HL-60/S4 treated with retinoic acid at 250 ng/mL for 4 days and 3 days (cell line): ENCODE results near the gene DMRTC1B.
"Not testable (repeated sequence)": the region's sequence is repeated elsewhere in the genome, so short reads cannot be mapped to it uniquely, and the experiment has no call there.

Experiments used
- in situ Hi-C: fragments of 300-500 bp; cut with MboI; formaldehyde crosslinking; loops from 2 replicates; pipeline ENCODE4 v1.7.0; 2022; ENCODE audit warnings: low sequenced_read_pairs

The DMRTC1B gene, protein sequence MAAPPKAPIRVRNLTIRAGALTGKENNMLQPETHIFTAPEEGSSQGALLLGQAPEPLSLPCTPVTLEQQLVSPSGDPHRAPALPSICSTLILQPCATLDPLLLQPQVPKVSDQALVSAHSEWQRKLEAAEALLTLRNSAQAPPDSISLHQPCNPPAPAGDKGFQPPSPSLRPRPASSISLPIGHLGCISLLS

DNA sequence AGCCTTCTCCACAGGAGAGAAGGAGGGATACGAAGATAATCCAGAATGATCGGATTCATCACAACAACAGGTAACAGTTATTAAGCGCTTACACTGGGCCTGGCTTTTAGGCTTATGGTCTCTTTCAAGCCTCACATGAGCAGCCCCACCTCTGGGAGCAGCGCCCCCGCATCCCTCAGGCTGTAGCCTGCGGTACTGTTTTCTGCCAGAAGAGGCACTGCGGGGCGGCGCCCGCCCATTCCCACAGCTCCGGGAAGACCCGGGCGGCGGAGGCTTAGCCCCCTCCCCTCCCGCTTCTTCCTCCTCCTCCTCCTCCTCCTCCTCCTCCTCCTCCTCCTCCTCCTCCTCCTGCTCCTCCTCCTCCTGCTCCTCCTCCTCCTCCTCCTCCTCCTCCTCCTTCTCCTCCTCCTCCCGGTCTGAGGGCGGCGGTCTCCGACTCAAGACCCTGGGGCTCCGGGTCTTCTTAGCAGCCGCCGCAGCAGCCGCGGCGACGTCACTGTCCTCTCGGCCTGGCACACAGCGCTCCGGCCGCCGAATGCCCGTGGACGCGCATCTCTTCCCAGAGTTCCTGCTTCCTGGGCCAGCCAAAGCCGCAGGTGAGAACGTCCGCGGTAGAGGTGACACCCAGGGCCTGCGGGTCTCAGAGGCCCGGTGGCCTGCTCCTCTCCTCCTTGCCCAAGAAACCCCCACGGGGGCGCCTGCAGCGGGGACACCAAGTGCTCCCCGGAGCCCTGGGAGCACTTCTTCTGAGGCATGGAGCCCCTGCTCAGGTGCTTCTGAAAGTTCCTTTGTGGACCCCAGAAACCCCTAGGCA is at the start of gene DMRTC1B:
Gene DMRTC1B, plus strand, starts transcription at position 238 of the 814 bp plus-strand sequence. CDS start 68,246 bp downstream, outside the sequence.
- in situ Hi-C loops = not testable (repeated sequence)

DNA sequence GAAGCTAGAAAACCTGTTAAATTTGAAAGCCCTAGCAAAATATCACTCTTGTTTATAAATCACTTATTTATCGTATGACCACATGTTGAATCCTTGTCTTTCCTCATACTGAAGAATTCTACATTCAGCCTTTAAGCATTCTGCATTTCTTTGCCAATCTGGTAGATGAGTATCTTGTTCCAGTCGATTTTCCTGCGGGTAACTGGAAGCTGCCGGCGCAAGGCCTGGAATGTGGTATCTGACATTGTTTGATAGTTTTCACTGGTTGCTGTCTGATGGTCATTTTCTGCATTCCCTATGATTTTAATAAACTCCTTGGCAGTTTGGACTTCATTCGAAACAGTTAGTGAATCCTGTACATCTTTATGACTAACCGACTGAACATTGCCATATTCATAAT is 48.8 kb upstream of the DMRTC1B start:
- in situ Hi-C loops = no loop called here

DNA sequence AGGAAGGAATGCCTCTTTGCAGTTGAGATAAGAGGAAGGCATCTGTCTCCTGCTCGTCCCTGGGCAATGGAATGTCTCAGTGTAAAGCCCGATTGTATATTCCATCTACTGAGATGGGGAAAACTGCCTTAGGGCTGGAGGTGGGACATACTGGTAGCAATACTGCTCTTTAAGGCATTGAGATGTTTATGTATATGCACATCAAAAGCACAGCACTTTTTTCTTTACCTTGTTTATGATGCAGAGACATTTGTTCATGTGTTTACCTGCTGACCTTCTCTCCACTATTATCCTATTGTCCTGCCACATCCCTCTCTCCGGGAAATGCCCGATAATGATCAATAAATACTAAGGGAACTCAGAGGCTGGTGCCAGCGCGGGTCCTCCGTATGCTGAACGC is 43.1 kb upstream of the DMRTC1B start:
- in situ Hi-C loops = not testable (repeated sequence)

DNA sequence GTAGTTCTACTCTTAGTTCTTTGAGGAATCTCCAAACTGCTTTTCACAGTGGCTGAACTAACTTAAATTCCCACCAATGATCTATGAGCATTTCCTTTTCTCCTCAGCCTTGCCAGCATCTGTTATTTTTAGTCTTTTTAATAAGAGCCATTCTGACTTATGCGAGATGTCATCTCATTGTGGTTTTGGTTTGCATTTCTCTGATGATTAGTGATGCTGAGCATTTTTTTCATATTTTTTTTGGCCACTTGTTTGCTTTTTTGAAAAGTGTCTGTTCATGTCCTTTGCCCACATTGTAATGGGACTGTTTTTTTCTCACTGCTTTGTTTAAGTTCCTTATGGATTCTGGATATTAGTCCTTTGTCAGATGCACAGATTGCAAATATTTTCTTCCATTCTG is 41.1 kb upstream of the DMRTC1B start:
- in situ Hi-C loops = no loop called here

DNA sequence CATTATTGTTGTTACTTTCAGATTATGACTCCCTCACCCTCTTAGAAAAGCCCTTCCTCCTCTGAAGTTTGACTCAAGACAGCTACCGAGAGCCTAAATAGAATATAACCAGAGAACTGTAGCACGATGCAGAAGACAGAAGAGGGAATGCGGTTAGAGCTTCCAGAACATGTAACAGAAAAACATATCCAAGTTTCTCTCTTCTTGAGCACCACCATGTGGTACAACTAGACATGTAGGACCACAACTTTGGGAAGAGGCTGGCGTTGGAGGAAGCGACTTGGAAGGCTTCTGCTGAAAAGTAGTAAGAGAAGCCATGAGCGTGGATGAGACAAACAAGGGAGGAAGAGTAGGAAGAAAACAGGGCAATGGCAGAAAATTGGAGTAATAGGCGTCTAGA is 31.1 kb upstream of the DMRTC1B start:
- in situ Hi-C loops = not testable (repeated sequence)

DNA sequence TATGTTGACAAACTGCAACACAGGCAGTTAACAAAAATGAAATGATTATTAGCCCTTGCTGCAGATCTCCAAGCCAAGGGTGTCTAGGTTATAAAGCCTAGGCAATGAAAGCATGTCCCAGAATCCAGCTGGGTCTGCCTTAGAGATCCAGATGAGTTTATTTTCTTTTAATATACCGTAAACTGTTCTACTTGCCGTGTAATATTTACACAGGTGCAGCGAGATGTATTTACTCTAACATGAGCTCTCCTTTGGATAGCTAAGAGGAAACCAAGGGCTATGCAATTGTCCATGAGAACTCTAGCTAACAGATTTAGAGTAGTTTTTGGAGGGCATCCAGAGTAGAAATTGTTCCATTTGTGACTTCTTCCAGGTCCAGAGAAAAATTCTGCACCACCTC is 28.1 kb upstream of the DMRTC1B start:
- in situ Hi-C loops = not testable (repeated sequence)

DNA sequence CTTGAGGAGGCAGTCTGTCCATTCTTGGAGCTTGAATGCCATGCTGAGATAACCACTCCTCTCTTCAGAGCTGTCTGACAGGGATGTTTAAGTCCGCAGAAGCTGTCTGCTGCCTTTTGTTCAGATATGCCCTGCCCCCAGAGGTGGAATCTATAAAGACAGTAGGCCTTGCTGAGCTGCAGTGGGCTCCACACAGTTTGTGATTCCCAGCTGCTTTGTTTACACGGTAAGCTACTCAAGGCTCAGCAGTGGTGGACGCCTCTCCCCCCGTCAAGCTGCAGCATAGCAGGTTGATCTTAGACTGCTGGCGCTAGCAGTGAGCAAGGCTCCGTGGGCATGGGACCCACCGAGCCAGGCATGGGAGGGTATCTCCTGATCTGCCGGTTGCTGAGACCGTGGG is 16.2 kb upstream of the DMRTC1B start:
- in situ Hi-C loops = not testable (repeated sequence)

DNA sequence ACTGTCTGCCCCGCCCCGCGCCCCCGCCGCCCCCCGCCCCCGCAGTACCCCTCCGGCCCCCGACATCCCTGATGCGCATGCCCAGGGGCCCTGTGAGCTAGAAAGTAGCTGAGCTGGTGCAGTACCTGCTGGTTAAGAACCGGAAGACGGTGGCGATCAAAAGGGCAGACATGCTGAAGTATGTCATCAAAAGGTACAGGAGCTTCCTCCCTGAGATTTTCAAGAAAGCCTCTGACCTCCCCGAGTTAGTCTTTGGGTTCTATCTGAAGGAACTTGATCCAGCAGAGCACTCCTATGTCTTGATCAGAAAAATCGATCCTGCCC is 739 bp downstream of the DMRTC1B start:
- in situ Hi-C loops = not testable (repeated sequence)

DNA sequence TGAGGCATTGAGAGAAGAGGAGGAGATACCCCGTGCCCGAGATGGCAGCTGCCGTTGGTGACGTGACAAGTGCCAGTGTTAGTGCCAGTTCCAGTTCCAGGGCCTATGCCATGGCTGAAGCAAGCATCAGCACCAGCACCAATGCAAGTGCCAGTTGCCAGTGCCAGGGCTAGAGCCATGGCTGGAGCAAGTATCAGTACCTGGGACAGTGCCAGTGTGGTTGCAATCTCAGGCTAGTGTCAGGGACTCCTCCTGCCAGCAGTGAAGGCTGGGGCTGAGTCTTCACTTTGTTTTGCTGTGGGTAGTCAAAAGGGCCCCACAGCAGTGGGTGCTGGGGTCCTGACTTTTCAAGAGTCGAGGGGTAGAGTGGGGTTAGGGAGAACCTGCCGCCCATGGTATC is 1.5 kb downstream of the DMRTC1B start:
- in situ Hi-C loops = not testable (repeated sequence)

DNA sequence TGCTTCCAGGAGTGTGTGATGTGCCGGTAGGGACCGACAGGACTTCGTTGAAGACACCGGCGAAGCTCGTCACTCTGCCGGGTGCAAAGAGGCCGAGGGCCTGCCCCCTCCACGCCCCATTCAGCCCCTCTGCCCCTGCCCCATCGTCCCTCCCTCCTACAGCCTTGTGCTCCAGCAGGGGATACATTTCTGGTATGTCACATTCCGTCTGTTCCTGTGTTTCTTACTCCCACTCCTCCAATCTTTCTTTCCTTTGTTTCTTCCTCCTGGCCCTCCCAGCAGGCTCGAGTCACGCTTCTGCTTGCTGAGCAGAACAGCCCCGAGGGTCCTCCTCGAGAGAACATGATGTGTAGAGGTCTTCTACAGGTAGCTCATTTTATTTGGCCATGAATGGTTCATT is 5.9 kb downstream of the DMRTC1B start, which contains the start of gene FAM236B:
Gene FAM236B, minus strand, starts transcription at position 101 of the 400 bp plus-strand sequence. Its CDS starts 100 bp downstream, at position 1.
- in situ Hi-C loops = not testable (repeated sequence)

DNA sequence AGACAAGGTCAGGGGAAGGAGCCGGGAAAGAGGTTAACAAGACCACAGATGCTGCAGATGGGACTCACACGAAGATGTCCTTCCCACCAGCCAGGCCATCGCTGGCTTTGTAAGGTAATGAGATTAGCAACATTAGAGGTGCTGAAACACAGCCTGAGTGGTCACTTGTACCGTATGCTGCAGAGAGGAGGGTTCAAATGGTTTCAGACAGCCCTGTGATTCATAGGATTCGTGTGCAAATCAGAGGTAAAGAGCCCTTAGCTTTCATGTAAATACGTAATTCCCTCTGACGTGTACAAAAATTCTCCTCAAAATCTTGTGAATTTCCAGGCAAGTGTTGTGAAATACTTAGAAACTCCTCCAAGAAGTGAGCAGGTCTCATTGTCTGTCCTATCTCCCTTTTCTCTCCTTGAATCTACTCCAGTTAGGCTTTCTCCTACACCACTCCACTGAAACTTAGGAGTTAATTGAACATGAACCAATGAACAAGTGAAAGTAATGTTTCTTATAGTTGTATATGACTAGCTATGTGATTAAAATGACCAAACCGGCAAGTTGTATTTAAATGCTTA is 6.8 kb downstream of the DMRTC1B start:
- in situ Hi-C loops = not testable (repeated sequence)

DNA sequence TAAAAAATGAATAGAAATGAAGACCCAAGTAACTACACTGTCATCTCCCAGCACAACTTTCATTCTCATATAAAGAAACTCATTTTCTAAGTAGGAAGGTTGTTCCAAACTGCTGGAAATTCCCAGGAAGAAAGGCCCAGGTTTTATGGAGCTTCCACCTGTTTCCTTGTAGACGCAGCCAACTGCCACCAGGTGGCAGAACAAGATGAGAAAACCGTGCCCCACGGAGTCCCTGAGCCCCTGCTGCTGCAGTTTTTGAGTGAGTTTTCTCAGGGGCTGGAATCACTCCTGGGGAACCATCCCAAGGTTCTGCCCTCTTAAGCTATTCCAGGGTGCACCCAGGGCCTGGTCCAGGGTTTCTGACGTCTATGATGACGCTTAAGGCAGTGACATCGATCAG is 7.3 kb downstream of the DMRTC1B start:
- in situ Hi-C loops = not testable (repeated sequence)

DNA sequence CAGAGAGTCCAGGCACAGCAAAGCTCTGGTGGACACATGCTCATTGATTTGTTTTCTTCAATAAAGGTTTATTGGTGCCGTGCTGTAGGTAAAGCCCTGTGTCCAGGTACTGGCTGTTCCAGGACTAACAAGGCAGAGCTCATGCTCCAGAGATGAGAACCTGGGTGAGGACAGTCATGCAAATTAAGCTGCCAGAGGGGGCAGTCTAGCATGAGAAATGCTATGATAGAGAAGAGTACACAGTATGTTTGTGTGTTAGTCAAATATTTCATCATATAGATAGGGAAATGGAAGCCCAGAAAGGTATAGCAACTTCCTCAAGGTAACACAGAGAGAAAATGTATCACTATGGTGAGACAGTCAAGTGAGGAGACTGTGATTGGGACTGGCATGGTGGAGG is 11.5 kb downstream of the DMRTC1B start:
- in situ Hi-C loops = not testable (repeated sequence)

DNA sequence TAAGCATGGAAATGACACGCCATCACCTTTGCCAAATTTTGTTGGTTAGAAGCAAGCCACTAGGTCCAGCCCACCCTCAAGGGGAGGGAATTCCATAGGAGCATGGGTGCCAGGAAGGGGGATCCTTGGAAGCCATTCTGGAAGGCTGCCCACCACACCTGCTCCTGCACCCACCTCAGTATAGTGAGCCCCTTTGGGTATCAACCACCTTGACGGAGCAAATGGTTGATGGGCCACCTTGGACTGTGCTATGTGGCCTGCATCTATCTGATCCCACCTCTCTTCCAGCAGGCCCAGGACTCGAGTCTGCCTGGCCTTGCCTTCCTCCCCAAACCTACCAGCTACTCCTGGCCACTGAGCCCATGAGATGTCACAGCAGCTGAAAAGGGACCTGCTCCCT is 13.7 kb downstream of the DMRTC1B start:
- in situ Hi-C loops = not testable (repeated sequence)

DNA sequence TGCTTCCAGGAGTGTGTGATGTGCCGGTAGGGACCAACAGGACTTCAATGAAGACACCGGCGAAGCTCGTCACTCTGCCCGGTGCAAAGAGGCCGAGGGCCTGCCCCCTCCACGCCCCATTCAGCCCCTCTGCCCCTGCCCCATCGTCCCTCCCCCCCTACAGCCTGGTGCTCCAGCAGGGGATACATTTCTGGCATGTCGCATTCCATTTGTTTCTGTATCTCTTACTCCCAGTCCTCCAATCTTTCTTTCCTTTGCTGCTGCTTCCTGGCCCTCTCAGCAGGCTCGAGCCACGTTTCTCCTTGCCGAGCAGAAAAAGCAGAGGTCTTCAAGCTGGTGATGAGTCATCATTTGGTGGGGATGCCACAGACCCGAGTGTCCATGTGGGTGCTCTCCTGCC is 31.4 kb downstream of the DMRTC1B start, which contains the start of gene FAM236D:
Gene FAM236D, minus strand, starts transcription at position 101 of the 400 bp plus-strand sequence. Its CDS starts 100 bp downstream, at position 1.
- in situ Hi-C loops = not testable (repeated sequence)

DNA sequence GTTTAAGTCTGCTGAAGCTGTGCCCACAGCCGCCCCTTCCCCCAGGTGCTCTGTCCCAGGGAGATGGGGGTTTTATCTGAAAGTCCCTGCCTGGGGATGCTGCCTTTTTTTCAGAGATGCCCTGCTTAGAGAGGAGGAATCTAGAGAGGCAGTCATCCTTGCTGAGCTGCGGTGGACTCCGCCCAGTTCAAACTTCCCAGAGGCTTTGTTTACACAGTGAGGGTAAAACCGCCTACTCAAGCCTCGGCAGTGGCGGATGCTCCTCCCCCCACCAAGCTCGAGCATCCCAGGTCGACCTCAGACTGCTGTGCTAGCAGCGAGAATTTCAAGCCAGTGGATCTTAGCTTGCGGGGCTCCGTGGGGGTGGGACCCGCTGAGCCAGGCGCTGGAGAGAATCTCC is 54.0 kb downstream of the DMRTC1B start:
- in situ Hi-C loops = not testable (repeated sequence)

DNA sequence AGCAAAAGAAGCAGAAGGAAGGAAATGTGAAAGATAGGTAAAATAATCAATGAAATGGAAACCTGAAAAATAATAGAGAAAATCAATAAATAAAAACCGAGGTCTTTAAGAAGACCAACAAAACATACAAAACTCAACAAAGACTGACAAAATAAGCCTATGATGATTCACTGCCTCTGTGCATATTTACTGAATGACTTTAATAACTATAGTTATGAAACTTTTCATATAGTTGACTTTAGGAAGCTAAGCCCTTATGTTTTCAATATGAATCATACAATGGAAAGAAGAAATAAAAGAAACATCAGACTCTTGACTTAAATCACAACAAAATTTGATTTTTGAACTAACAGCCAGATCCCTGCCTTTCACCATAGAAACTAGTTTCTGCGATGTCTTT is 60.8 kb downstream of the DMRTC1B start:
- in situ Hi-C loops = not testable (repeated sequence)

DNA sequence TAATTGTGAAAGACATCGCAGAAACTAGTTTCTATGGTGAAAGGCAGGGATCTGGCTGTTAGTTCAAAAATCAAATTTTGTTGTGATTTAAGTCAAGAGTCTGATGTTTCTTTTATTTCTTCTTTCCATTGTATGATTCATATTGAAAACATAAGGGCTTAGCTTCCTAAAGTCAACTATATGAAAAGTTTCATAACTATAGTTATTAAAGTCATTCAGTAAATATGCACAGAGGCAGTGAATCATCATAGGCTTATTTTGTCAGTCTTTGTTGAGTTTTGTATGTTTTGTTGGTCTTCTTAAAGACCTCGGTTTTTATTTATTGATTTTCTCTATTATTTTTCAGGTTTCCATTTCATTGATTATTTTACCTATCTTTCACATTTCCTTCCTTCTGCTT is 106.2 kb downstream of the DMRTC1B start:
- in situ Hi-C loops = not testable (repeated sequence)

DNA sequence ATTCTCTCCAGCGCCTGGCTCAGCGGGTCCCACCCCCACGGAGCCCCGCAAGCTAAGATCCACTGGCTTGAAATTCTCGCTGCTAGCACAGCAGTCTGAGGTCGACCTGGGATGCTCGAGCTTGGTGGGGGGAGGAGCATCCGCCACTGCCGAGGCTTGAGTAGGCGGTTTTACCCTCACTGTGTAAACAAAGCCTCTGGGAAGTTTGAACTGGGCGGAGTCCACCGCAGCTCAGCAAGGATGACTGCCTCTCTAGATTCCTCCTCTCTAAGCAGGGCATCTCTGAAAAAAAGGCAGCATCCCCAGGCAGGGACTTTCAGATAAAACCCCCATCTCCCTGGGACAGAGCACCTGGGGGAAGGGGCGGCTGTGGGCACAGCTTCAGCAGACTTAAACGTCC is 113.0 kb downstream of the DMRTC1B start:
- in situ Hi-C loops = not testable (repeated sequence)
